OCI-M1 (cell line): ENCODE results near the gene APBB1IP.

Source experiments
- DNase-seq: peaks from one replicate; lab custom pipeline; 2025; lab: John Stamatoyannopoulos, UW

APBB1IP gene

DNA sequence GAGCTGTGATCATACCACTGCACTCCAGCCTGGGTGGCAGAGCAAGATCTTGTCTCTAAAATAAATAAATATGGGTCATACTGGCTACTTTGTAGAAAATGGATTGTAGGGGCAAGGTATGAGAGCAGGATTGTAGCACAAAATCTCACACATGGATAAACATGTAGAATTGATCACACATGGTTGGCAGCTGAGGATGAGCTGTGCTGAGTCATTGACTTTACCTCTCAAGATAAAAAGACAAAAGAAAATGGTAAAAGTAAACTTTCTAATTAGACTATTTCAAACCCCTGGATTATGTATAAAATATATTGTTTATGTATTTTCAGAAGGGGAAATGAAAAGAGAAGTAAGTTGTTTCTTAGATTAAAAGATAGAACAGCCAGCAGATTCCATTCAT lies 69.3 kb downstream of the APBB1IP start:
- DNase-seq = no peak

DNA sequence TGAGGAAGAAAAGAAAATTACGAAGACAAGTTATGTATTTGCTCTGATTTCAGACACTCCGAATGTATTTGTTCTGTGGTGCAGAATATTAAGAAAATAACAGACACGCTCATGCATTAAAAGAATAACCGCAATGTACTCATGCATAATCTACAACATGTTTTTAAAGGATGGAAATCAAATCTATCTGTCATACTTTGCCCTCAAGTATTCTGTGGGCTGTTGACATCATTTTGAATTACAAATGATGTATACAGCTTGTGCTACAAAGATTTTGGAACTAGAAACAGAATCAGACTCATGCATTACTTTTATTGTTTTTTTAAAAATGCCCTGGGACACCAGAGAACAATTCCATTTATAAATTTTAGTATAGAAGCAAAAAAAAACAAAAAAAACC lies 69.9 kb downstream of the APBB1IP start:
- DNase-seq = no peak

GRCh38 chr10:26509307-26509706 lies 71.2 kb downstream of the APBB1IP start:
- DNase-seq = peak; percentile 5

DNA sequence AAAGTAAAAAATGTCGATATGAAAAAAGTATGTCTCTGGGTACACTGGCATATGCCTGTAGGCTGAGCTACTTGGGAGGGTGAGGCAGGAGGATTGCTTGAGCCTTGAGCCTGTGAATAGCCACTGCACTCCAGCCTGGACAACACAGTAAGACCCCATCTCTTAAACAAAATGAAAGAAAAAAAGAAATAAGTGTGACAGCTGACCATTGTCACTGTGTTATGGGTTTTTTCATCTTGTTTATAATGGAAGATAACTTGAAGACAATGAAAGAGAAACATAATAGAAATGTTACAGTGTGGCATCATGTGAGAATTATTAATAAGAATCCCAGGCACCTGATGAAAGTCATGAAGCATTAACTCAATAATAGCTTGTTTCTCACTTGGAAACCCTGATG lies 75.0 kb downstream of the APBB1IP start:
- no peak for DNase-seq

DNA sequence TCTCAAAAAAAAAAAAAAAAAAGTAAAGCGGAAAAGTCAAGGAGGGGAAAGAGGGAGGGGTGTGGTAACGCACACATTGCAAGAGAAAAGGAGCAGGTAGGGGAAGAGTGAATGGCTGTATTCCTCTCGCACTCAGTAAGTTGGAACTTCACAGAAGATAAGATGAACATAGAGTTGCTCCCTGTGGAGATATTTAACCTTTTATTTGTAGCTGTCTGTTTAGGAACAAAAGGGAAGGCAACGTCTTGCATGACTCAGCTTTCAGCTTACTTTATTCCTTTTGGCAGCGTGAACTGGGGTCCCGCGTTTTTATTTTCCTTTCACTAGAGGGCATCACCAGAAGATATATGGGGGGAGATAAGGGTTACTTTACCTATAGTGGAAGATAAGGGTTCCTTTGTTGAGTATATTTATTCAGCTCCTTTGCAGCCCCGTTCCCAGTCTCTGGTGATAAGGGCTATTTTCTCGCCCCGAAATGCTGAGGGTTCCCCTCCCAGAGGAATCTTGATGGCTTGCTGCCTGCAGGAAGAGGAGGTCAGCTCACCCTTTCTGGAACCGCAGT lies 78.5 kb downstream of the APBB1IP start:
- no peak for DNase-seq

GRCh38 chr10:26517141-26517867 lies 79.2 kb downstream of the APBB1IP start:
- DNase-seq = no peak

DNA sequence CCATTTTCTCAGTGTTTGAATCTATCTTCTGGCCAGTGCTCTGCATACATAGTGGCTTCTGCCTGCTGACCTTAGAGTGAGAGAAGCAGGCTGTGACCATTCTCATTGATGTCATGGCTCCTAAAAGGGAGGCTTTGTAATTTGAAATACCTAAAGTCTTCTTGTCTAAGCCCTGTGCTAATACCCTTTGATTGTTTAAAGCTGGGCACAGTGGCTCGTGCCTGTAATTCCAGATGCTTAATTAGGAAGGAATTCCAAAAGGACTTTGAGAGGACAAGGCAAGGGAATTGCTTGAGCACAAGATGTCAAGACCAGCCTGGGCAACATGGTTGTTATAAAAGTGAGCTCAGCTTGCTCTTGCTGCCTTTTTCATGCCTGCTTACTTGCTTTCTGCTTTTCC lies 81.7 kb downstream of the APBB1IP start:
- no peak for DNase-seq

GRCh38 chr10:26520575-26520974 lies 82.4 kb downstream of the APBB1IP start:
- DNase-seq = no peak

- DNase-seq = peak; percentile 16
These were observed 86.2 kb downstream of the APBB1IP start for GRCh38 chr10:26524161-26524896.

- DNase-seq = no peak
These were observed 87.4 kb downstream of the APBB1IP start for GRCh38 chr10:26525586-26525985.

GRCh38 chr10:26527018-26527417 lies 88.9 kb downstream of the APBB1IP start:
- no peak for DNase-seq

DNA sequence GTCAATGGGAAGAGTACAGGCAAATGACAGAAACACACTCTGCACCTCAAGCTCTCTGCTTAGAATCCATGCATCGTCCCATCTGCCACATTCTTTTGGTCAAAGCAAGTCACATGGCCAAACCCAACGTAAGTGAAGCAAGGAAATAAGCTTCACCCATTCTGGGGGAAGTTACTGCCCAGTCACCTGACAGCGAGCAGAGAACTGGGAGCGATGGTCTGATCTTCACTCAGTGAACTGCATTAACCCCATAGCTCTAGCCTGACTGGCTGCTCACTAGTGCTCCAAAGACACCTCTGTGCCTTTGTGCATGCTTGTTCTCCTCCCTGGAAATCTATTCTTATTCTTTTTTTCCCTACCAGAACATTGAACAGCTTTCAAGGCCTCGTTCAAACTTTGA lies 89.9 kb downstream of the APBB1IP start:
- DNase-seq = no peak

DNA sequence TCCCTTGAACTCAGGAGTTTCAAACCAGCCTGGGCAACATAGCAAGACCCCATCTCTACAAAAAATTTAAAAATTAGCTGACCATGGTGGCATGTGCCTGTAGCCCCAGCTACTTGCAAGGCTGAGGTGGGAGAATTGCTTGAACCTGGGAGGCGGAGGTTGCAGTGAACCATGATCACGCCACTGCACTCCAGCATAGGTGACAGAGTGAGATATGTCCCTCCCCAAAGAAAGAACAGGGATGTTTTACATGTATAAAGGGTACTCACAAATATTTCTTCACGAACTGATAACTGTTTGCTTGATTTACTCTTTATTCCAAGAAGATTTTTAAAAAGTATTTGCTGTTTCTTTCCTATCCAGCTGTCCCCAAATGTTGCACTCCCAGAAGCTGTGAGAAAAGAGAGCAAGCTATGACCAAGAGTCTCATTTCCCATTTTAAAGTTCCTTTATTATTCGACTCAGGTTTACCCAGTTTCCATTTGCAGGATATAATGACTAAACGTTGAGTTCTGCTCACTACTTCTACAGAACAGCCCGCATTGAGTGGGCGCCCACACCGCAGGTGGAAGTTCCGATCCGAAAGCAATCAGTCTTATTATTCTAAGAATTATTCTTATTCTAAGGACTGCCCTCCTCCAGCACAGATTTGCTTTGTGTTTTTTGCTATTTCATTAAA lies 90.7 kb downstream of the APBB1IP start:
- DNase-seq = no peak

- no peak for DNase-seq
These were observed 96.2 kb downstream of the APBB1IP start for GRCh38 chr10:26534384-26534783.

DNA sequence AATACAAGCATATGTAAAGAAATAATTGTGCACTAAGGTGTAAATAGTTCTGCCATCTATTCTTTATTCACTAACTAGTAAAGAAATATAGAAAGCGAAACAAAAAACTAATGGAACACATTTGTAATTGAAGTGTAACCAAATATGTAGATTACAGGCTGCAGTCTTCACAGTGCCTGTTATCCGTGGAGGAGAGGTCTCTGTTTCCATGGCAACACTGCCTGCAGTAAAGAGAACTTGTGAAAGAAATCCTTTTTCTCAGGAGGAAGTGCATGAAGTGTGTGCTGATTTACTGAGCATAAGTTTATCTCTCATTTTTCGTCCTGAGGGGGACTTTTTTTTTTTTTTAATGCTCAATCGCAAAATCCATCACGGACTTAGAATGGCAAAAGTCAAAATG lies 102.5 kb downstream of the APBB1IP start:
- DNase-seq = peak; percentile 57

DNA sequence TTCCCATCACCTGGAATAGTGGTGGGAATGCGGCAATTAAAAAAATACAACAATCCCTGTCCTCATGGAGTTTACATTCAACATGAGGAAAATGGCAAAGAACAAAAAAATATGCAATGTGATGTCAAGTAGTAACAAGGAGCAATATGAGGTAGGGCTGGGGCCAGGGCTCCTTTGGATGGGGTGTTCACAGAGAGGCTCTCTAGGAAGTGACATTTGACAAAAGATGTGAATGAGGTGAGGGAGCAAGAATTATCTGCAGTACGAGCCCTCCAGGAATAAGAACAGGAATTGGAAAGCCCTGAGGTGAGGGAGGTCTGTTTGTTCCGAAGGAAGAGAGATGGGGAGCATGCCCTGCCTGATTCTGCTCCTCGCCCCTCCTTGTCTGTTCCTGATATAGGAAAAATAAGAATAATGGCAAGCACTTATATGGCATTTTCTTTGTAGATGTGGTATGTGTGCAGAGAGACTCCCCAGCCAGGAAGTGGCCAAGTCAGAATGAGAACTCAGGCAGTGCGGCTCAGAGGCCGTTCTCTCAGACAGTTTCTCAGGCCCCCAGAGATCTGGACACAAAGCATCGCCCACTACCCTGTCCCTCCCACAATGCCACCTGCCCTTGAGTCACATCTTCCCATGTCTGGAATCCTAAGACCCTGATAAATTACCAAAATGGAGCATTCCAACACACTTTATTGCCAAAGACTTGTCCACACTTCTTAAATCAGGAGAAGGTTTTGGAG lies 105.6 kb downstream of the APBB1IP start:
- DNase-seq = no peak

- DNase-seq = no peak
These were observed 106.8 kb downstream of the APBB1IP start for GRCh38 chr10:26544932-26545331.

DNA sequence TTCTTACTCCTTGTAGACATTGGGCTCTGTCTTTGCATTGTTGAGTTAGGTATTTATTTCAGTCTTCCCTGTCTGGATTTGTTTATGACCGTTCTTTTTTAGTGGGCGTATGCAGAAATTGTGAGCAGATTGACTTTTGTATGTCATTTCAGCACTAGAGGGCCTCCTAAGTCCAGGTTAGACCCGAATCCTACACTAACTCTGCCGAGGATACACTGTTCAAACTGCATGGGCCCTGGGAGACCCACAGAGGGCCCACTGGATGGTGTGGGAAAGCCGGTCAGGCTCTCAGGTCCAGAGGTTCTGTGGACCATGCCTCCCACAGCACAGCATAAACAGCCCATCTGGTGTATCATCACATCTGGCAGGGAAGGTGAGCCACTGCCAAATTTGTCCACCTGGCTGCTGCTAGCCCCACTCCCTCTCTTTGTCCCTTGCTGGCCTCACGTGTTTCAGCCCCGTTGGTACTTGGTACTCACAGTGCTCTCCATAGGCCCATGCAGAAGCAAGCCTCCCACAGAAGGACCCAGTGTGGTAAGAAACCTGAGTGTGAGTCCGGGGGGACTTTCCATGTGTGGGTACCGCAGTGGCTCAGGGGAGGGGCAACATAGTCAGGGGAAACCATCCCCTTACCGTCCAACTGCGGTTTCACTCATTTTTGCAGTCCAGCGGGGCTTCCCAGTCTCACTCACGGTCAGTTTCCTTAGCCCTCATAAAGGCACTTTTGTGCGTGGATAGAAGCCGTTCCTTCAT lies 112.8 kb downstream of the APBB1IP start:
- no peak for DNase-seq

DNA sequence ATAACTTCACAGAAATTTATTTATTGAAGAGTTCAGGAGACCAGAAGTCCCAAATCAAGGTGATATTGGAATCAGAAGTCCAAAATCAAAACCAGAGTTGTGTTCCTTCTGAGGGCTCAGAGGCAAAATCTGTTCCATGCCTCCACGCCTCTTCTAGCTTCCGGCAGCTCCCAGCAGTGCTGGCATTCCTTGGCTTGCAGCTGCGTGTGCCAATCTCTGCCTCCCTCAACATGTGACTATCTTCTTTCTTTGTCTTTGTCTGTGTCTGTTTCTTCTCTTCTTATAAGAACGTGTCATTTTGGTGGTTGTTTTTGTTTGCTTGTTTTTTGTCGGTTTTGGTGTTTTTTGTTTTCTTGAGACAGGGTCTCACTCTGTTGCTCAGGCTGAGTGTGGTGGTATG lies 116.1 kb downstream of the APBB1IP start:
- DNase-seq = no peak

GRCh38 chr10:26555719-26556368 lies 117.7 kb downstream of the APBB1IP start:
- peak; percentile 75 for DNase-seq
